ENCODE data around the gene ENG.

DNA sequence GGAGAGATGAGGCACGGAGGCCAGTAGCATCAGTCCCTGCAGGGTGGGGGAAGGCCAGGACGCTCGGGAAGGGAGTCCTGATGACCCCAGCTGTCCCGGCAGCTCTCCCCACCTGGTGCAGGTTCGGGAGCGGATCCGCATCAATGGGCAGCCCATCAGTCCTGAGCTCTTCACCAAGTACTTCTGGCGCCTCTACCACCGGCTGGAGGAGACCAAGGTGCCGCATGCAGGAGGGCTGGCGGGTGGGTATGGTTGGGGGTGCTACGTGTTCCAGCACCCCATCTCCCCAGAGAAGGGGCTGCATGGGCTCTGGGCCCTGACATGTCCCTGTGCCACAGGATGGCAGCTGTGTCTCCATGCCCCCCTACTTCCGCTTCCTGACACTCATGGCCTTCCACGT, 47.6 kb downstream of the ENG start:
- TF ChIP-seq, protein P1, sequence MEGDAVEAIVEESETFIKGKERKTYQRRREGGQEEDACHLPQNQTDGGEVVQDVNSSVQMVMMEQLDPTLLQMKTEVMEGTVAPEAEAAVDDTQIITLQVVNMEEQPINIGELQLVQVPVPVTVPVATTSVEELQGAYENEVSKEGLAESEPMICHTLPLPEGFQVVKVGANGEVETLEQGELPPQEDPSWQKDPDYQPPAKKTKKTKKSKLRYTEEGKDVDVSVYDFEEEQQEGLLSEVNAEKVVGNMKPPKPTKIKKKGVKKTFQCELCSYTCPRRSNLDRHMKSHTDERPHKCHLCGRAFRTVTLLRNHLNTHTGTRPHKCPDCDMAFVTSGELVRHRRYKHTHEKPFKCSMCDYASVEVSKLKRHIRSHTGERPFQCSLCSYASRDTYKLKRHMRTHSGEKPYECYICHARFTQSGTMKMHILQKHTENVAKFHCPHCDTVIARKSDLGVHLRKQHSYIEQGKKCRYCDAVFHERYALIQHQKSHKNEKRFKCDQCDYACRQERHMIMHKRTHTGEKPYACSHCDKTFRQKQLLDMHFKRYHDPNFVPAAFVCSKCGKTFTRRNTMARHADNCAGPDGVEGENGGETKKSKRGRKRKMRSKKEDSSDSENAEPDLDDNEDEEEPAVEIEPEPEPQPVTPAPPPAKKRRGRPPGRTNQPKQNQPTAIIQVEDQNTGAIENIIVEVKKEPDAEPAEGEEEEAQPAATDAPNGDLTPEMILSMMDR (IDR thresholded peaks at IDR 0.05) = no peak
- no peak for TF ChIP-seq POLR2A (IDR thresholded peaks at IDR 0.05)
